GM19397 (cell line): ENCODE results near the gene TUFT1.

Experiments used
- ATAC-seq: cut with Tn5 transposase; IDR thresholded peaks from one replicate; pipeline ENCODE4 v1.9.1; 2021; ENCODE audit warnings: mild to moderate bottlenecking, moderate library complexity; ENCODE audit not compliant: unreplicated experiment

The TUFT1 gene

GRCh38 chr1:151536499-151536898, 3.6 kb upstream of the TUFT1 start:
- ATAC-seq: no peak

GRCh38 chr1:151537112-151537511, 3.0 kb upstream of the TUFT1 start:
- ATAC-seq: no peak

- peak; percentile 30 for ATAC-seq
Measured at GRCh38 chr1:151539321-151540020, 638 bp upstream of the TUFT1 start.

GRCh38 chr1:151540982-151541377, 871 bp downstream of the TUFT1 start:
- no peak for ATAC-seq

GRCh38 chr1:151541752-151542151, 1.6 kb downstream of the TUFT1 start:
- no peak for ATAC-seq

GRCh38 chr1:151542710-151543129, 2.6 kb downstream of the TUFT1 start:
- ATAC-seq: no peak

GRCh38 chr1:151545542-151545941, 5.4 kb downstream of the TUFT1 start:
- no peak for ATAC-seq

- ATAC-seq: no peak
Measured at GRCh38 chr1:151546011-151546925, 6.2 kb downstream of the TUFT1 start.

- ATAC-seq: no peak
Measured at GRCh38 chr1:151547119-151547899, 7.2 kb downstream of the TUFT1 start.

GRCh38 chr1:151547900-151548230, 7.8 kb downstream of the TUFT1 start:
- no peak for ATAC-seq

- ATAC-seq: no peak
Measured at GRCh38 chr1:151549199-151549598, 9.1 kb downstream of the TUFT1 start.

- no peak for ATAC-seq
Measured at GRCh38 chr1:151553659-151554058, 13.6 kb downstream of the TUFT1 start.

GRCh38 chr1:151556052-151556451, 15.9 kb downstream of the TUFT1 start:
- no peak for ATAC-seq

GRCh38 chr1:151562661-151563060, 22.6 kb downstream of the TUFT1 start:
- no peak for ATAC-seq

- ATAC-seq: no peak
Measured at GRCh38 chr1:151563376-151563775, 23.3 kb downstream of the TUFT1 start.

- no peak for ATAC-seq
Measured at GRCh38 chr1:151565502-151566189, 25.5 kb downstream of the TUFT1 start.

- ATAC-seq: no peak
Measured at GRCh38 chr1:151568626-151569088, 28.5 kb downstream of the TUFT1 start.

GRCh38 chr1:151570819-151571218, 30.7 kb downstream of the TUFT1 start:
- no peak for ATAC-seq

- ATAC-seq: no peak
Measured at GRCh38 chr1:151574575-151575529, 34.7 kb downstream of the TUFT1 start.

- no peak for ATAC-seq
Measured at GRCh38 chr1:151577173-151577572, 37.1 kb downstream of the TUFT1 start.
